Cardiac muscle cell (in vitro differentiated cells and primary cell): ENCODE results near the gene MACROD1. TPM values are rescaled to one million over a fixed set of nuclear protein-coding genes. Genes with fewer than 3 reads are reported as not detected.

ENCODE experiments used
- DNase-seq, 2 donors: peaks; one replicate each; pipeline versions ENCODE4 v3.0.0 to v3.0.0-alpha.2; 2010 to 2017; ENCODE audit warnings: low read depth in 1 of 2, low spot score in 1 of 2
- H3K27ac ChIP-seq: fragments of 200-600 bp; sonication (generic); 2 replicates; pipeline ENCODE4 v1.5.1; 2016
- H3K27me3 ChIP-seq: fragments of 200-600 bp; sonication (generic); 2 replicates; pipeline ENCODE4 v1.6.0; 2016; ENCODE audit warnings: control low read depth
- H3K36me3 ChIP-seq: fragments of 200-600 bp; sonication (generic); 2 replicates; pipeline ENCODE4 v1.5.1; 2016; ENCODE audit warnings: control low read depth
- H3K4me1 ChIP-seq: fragments of 200-600 bp; sonication (generic); 2 replicates; pipeline ENCODE4 v1.8.1; 2017; ENCODE audit warnings: low read depth, mild to moderate bottlenecking, mixed run types
- H3K4me3 ChIP-seq: fragments of 200-600 bp; sonication (generic); 2 replicates; pipeline ENCODE4 v1.5.1; 2016; ENCODE audit warnings: mild to moderate bottlenecking
- H3K9me3 ChIP-seq: fragments of 200-600 bp; sonication (generic); 2 replicates; pipeline ENCODE4 v1.5.1; 2017; ENCODE audit warnings: low read depth, mild to moderate bottlenecking, control low read depth
- polyA plus RNA-seq: library from polyadenylated mRNA; unstranded; fragments of >200 nt; fragmentation: Nextera tagmentation; extraction: Ambion mirVana; gene quantifications from 2 replicates; pipeline ENCODE4 v1.2.1, GENCODE V29; 2016
- total RNA-seq: library from RNA; depleted of rRNA; stranded (reverse); fragments of >200 nt; gene quantifications from 2 replicates; pipeline ENCODE4 v1.2.3, GENCODE V29; 2016
- TF ChIP-seq, protein P1 (sequence below): IDR thresholded peaks from 2 replicates; pipeline ENCODE4 v1.5.1; 2012; ENCODE audit warnings: low read depth, mild to moderate bottlenecking, low read length

Gene MACROD1
- total and polyA plus RNA-seq, 2 experiments from 2014 or later, result 134 to 156 TPM

DNA sequence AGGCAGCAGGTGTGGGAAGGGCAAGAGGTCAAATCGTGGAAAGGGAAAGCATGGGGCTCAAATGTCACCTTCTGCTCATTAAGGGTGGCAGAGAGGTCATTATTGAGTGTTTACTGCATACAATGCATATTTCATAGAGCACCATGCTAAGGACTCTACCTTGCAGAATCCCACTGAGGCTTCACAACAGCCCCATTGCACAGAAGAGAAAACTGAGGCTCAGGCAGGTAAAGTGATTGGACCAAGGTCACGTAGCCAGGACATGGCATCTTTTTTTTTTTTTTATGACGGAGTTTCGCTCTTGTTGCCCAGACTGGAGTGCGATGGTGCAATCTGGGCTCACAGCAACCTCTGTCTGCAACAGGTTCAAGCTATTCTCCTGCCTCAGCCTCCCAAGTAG, 122.4 kb downstream of the MACROD1 start:
- Histone ChIP-seq H3K4me1 (peaks cover 6% of the 10 kb centered on the region), H3K27me3 (peaks cover 9% of the 10 kb centered on the region)
- TF ChIP-seq, protein P1, sequence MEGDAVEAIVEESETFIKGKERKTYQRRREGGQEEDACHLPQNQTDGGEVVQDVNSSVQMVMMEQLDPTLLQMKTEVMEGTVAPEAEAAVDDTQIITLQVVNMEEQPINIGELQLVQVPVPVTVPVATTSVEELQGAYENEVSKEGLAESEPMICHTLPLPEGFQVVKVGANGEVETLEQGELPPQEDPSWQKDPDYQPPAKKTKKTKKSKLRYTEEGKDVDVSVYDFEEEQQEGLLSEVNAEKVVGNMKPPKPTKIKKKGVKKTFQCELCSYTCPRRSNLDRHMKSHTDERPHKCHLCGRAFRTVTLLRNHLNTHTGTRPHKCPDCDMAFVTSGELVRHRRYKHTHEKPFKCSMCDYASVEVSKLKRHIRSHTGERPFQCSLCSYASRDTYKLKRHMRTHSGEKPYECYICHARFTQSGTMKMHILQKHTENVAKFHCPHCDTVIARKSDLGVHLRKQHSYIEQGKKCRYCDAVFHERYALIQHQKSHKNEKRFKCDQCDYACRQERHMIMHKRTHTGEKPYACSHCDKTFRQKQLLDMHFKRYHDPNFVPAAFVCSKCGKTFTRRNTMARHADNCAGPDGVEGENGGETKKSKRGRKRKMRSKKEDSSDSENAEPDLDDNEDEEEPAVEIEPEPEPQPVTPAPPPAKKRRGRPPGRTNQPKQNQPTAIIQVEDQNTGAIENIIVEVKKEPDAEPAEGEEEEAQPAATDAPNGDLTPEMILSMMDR, result no peak

GRCh38 chr11:64042301-64042700, 123.6 kb downstream of the MACROD1 start:
- H3K36me3 ChIP-seq, result no peaks in the 10 kb centered on the region
- DNase-seq, result no peak
- H3K27ac ChIP-seq, result no peak overlapping the region
- no peaks in the 10 kb centered on the region for H3K9me3 ChIP-seq
- no peak overlapping the region for H3K4me3 ChIP-seq
- peaks cover 3% of the 10 kb centered on the region for H3K4me1 ChIP-seq
- peaks cover 21% of the 10 kb centered on the region for H3K27me3 ChIP-seq
- TF ChIP-seq, protein P1, result no peak

More for the DNA sequence above, 122.4 kb downstream of the MACROD1 start:
- no peak for DNase-seq
- Histone ChIP-seq H3K4me3 (no peak overlapping the region), H3K9me3 (no peaks in the 10 kb centered on the region), H3K36me3 (no peaks in the 10 kb centered on the region), H3K27ac (no peak overlapping the region)

DNA sequence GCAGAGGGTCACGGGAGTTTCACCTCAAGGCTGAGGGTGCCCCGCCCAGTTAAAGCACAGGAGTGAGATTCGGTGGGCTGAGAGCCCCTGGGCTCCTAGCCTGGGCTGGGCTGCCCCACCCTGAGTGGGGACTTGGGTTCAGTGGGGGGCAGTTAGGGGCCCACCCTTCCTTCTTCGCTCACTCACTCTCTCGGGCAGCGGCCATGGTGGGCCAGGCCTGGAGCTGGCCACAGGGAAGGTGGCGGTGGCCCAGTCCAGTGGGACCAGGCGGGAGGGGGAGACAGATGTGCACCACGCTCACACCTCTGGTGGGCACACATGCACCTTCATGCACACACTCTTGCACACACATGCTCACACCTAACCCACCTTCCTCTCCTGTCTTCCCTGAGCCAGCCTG, 124.1 kb downstream of the MACROD1 start:
- H3K27me3 ChIP-seq, result peaks cover 26% of the 10 kb centered on the region
- no peak overlapping the region for H3K27ac ChIP-seq
- no peaks in the 10 kb centered on the region for H3K9me3 ChIP-seq
- H3K36me3 ChIP-seq, result no peaks in the 10 kb centered on the region
- TF ChIP-seq, protein P1, result no peak
- DNase-seq, result no peak
- peaks cover 7% of the 10 kb centered on the region for H3K4me1 ChIP-seq
- no peak overlapping the region for H3K4me3 ChIP-seq

GRCh38 chr11:64040684-64041322, 125.1 kb downstream of the MACROD1 start:
- Histone ChIP-seq H3K4me3 (no peak overlapping the region), H3K27ac (no peak overlapping the region), H3K27me3 (peaks cover 36% of the 10 kb centered on the region), H3K9me3 (no peaks in the 10 kb centered on the region), H3K4me1 (peaks cover 10% of the 10 kb centered on the region), H3K36me3 (no peaks in the 10 kb centered on the region)
- TF ChIP-seq, protein P1, result peak; percentile 39
- peak in 1 of 2 donors; percentile 38 for DNase-seq

DNA sequence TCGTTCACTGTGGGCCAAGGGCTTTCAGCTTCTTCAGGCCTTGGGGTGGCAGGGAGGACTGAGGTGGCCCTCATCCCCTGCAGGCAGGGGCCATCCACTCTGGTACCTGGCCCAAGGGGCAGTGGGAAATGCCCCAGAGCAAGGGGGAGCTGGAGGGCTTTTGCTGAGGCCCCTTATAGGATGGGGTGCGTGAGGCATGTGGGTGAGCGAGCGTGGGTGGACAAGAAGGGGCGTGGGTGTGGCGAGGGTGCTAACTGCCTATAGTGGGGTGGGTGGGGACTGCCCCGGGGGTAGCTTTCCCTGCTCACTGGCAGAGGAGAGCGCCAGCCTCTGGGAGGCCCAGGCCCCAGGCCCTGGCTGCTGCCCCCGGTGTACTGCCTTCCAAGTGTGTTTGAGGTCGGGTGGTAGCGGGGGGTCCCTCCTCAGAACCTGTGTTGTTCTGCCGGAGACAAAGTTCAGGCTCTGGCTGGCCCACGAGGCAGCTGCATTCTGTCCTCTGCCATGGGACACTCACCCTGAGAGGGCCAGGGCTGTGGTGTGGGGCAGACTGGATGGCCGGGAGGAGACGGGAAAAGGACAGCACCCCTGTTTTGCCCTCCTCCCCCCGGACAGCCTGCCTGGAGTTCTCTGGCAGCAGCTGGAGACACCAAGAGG, 126.8 kb downstream of the MACROD1 start:
- Histone ChIP-seq H3K9me3 (no peaks in the 10 kb centered on the region), H3K4me1 (peaks cover 10% of the 10 kb centered on the region), H3K27ac (no peak overlapping the region), H3K36me3 (no peaks in the 10 kb centered on the region), H3K4me3 (no peak overlapping the region), H3K27me3 (peaks cover 50% of the 10 kb centered on the region)
- TF ChIP-seq, protein P1, result no peak
- no peak for DNase-seq
